ENCODE measurements around the gene ABTB2. TPM values are rescaled to one million over a fixed set of nuclear protein-coding genes. Genes with fewer than 3 reads are reported as not detected.
A peak's percentile ranks its signal among the peaks of the same experiment; 100 is the strongest.

ABTB2 gene
- polyA plus RNA-seq, 2 of the 4 experiments (the other 2 are of a cell fraction) = 8.9 to 15.4 TPM

GRCh38 chr11:34339149-34340064 is 18.4 kb downstream of the ABTB2 start:
- ATAC-seq (peak; percentile 81 to 83), DNase-seq (ENCODE audit: low read depth in 1 of 2, low spot score in 1 of 2) (peak; percentile 44 to 77), FAIRE-seq (no peak)
- ChIA-PET CTCF (interaction anchor here (1.1 to 1.4 kb wide), 2 partner anchors 18 to 165 kb away, joined by 4 to 6 read pairs; partner anchors contain the start of gene ABTB2), POLR2A (interaction anchor here (1.3 kb wide), 1 partner anchor 18 kb away, joined by 7 read pairs; the partner anchor contains the start of gene ABTB2)
- Histone ChIP-seq H3K27ac (peak overlapping the region; percentile 66 to 88), H3K4me1 (peaks cover 91% of the 10 kb centered on the region), H3K4me2 (peak overlapping the region; percentile 61), H3K4me3 (no peak overlapping the region), H3K9me3 (no peaks in the 10 kb centered on the region)
- 2% methylated on average over 7 of the region's 7 CpGs for WGBS (ENCODE audit: missing lambda C conversion rate)
- TF ChIP-seq POLR2AphosphoS2 (conservative IDR thresholded peaks at IDR 0.05; ENCODE audit: low read length) = no peak
- TF ChIP-seq ESRRA (IDR thresholded peaks at IDR 0.05; ENCODE audit: borderline replicate concordance, low read length) = no peak
- TF ChIP-seq SREBF2 (IDR thresholded peaks at IDR 0.05) = no peak
- peak; percentile 42 to 86; a peak in 3 of 5 replicates for TF ChIP-seq JUN (IDR thresholded peaks at IDR 0.05)
- no peak for TF ChIP-seq KDM5A (IDR thresholded peaks at IDR 0.05)
- TF ChIP-seq RNF2 (IDR thresholded peaks at IDR 0.05; ENCODE audit: borderline replicate concordance, low read depth) = no peak
- TF ChIP-seq HMGXB4 (CRISPR knock-in tag; IDR thresholded peaks at IDR 0.05; ENCODE audit: borderline replicate concordance) = no peak
- TF ChIP-seq FOSL2 (IDR thresholded peaks at IDR 0.05) = no peak
- 0 out of 2 replicates have a peak, but pooled peaks have one; percentile 3 for TF ChIP-seq FOSL2 (CRISPR knock-in tag; IDR thresholded peaks at IDR 0.05)
- TF ChIP-seq CBX2 (IDR thresholded peaks at IDR 0.05; ENCODE audit: borderline replicate concordance, low read depth) = no peak
- TF ChIP-seq GATA3 (IDR thresholded peaks at IDR 0.05; ENCODE audit: borderline replicate concordance) = peak; percentile 55; the same call in 1 of the 2 replicates
- no peak for TF ChIP-seq CHD2 (IDR thresholded peaks at IDR 0.05; ENCODE audit: low read length, partially characterized antibody)
- no peak for TF ChIP-seq CHD4 (IDR thresholded peaks at IDR 0.05; ENCODE audit: borderline replicate concordance)
- peak; percentile 54; the same call in 1 of the 2 replicates for TF ChIP-seq JUNB (IDR thresholded peaks at IDR 0.05)
- no peak for TF ChIP-seq CBX8 (IDR thresholded peaks at IDR 0.05)
- no peak for TF ChIP-seq PBX3 (IDR thresholded peaks at IDR 0.05)
- TF ChIP-seq REST (IDR thresholded peaks at IDR 0.05) = no peak
- TF ChIP-seq HOXB5 (CRISPR knock-in tag; IDR thresholded peaks at IDR 0.05) = peak; percentile 77; the same call in 1 of the 2 replicates
- TF ChIP-seq HES2 (IDR thresholded peaks at IDR 0.05) = 0 out of 2 replicates have a peak, but pooled peaks have one; percentile 4
- TF ChIP-seq RAD21 (conservative IDR thresholded peaks at IDR 0.05 in 1 of 2, IDR thresholded peaks at IDR 0.05 in 1 of 2) = no peak
- peak; percentile 38 for TF ChIP-seq MAFK (IDR thresholded peaks at IDR 0.05; ENCODE audit: partially characterized antibody)
- TF ChIP-seq CEBPB (IDR thresholded peaks at IDR 0.05) = peak in 1 of 2 experiments; percentile 38; a peak in 1 of 4 replicates
- TF ChIP-seq EHF (CRISPR knock-in tag; IDR thresholded peaks at IDR 0.05) = no peak
- peak; percentile 33 to 66; a peak in 2 of 5 replicates for TF ChIP-seq EP300 (IDR thresholded peaks at IDR 0.05)

Data from A549 (cell line).